Skeletal muscle tissue (tissue), 5 donors: ENCODE data around the gene PAK1IP1. TPM values are rescaled to one million over a fixed set of nuclear protein-coding genes. Genes with fewer than 3 reads are reported as not detected.
"Not testable (repeated sequence)": the region's sequence is repeated elsewhere in the genome, so short reads cannot be mapped to it uniquely, and the experiment has no call there.

ENCODE experiments used
- H3K27ac ChIP-seq: one replicate; pipeline ENCODE4 v1.7.0; 2013; ENCODE audit warnings: mild to moderate bottlenecking, low read depth, low read length, inconsistent platforms
- H3K27me3 ChIP-seq, 3 donors: one replicate each; pipeline ENCODE4 v1.7.0; 2013; ENCODE audit warnings: low read length in 3 of 3; ENCODE audit not compliant: control insufficient read depth in 3 of 3, insufficient read depth in 3 of 3
- H3K36me3 ChIP-seq, 3 donors: one replicate each; pipeline ENCODE4 v1.7.0; 2013; ENCODE audit warnings: low read length in 3 of 3; ENCODE audit not compliant: control insufficient read depth in 3 of 3, insufficient read depth in 3 of 3
- H3K4me1 ChIP-seq, 3 donors: one replicate each; pipeline ENCODE4 v1.7.0; 2013; ENCODE audit warnings: low read length in 3 of 3, mild to moderate bottlenecking in 3 of 3; ENCODE audit not compliant: control insufficient read depth in 3 of 3, insufficient read depth in 3 of 3
- H3K4me3 ChIP-seq, 3 donors: one replicate each; pipeline ENCODE4 v1.7.0; 2013; ENCODE audit warnings: low read length in 3 of 3
- H3K9ac ChIP-seq, 3 donors: one replicate each; pipeline ENCODE4 v1.7.0; 2013; ENCODE audit warnings: low read length in 3 of 3, mild to moderate bottlenecking in 3 of 3, moderate library complexity in 2 of 3, low read depth in 1 of 3
- H3K9me3 ChIP-seq, 3 donors: one replicate each; pipeline ENCODE4 v1.7.0; 2013; ENCODE audit warnings: low read length in 3 of 3; ENCODE audit not compliant: control insufficient read depth in 3 of 3
- small RNA-seq: library from RNA; depleted of rRNA; stranded (forward); fragments of <200 nt; gene quantifications from one replicate; pipeline ENCODE3, GENCODE V24; 2014
- total RNA-seq: library from RNA; depleted of rRNA; stranded (reverse); fragments of >200 nt; gene quantifications from one replicate; pipeline ENCODE4 v1.2.3, GENCODE V29; 2014
- donor health status: Osteomylitis.

The PAK1IP1 gene
- total RNA-seq, 1 donor from 2014 or later: 7.3 TPM

DNA sequence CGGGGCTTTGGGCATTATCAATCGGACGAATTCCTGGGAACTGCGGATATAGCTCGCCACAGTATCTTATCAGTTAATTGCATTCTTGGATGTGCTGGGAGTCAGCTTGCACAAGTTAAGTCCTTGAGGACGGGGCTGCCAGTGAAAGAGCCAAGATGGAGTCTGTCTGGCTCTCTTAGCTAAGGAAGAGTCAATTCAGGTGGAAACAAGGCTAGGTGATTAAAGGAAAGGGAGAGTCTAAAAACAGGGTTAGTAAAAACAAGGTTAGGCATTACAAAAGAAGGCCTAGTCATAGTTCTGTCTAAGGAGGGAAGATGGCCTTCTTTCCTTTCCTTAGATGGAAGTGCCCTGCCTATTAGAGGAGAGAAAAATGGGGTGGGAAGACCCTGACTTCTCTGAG, 55.8 kb downstream of the PAK1IP1 start:
- H3K9ac ChIP-seq, H3K27me3 ChIP-seq, H3K27ac ChIP-seq, H3K4me3 ChIP-seq, H3K9me3 ChIP-seq: not testable (repeated sequence)
- Histone ChIP-seq H3K36me3 (peaks cover 34 to 44% (median 40%) of the 10 kb centered on the region in 3 donors), H3K4me1 (peaks cover 13 to 31% (median 22%) of the 10 kb centered on the region in 3 donors)

DNA sequence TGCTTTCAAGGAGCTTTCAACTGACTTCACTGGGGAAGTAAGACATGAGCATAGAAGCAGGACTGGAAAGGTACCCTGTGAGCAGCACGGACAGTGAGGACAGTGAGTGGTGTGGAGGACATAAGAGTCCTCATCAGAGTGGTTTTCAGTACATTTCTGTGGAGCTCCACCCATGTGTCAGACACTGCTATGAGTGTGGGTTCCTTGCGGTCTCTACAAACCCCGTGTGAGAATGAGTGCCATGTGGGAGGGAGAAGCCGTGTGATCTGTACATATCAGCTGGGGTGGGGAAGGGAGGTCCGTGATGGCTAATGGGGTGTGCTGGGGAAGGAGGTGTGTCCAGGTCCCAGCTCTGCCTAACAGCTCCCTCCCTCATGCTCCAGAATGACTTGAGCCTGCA, 57.0 kb downstream of the PAK1IP1 start:
- not testable (repeated sequence) for H3K9ac ChIP-seq, H3K27ac ChIP-seq, H3K27me3 ChIP-seq, H3K9me3 ChIP-seq, H3K4me3 ChIP-seq
- Histone ChIP-seq H3K36me3 (peaks cover 34 to 44% (median 42%) of the 10 kb centered on the region in 3 donors), H3K4me1 (peaks cover 13 to 30% (median 19%) of the 10 kb centered on the region in 3 donors)

DNA sequence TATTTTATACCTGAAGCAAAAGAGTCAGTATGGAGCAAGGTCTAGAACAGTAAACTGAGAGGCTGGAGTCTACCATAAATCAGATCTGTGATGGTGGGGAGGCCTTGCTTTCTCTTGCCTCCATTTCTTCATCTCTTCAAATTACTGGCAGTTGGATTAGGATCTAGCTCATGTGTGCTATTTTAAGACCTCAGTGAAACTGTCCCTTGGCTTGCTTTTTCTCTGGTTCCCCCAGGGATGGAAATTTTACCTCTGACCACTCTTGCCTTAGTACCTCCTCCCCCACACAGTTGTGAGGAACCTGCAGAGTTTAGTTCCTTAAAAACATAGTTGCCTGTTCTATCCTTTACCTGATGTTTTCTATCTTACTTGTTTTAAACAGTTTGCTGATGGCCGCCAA, 61.3 kb downstream of the PAK1IP1 start:
- H3K9me3 ChIP-seq: no peaks in the 10 kb centered on the region
- no peak overlapping the region for H3K9ac ChIP-seq
- no peak overlapping the region for H3K4me3 ChIP-seq
- H3K36me3 ChIP-seq: peaks cover 28 to 45% (median 29%) of the 10 kb centered on the region in 3 donors
- H3K4me1 ChIP-seq: peaks cover 0 to 9% (median 2%) of the 10 kb centered on the region in 3 donors
- no peaks in the 10 kb centered on the region for H3K27me3 ChIP-seq
- H3K27ac ChIP-seq: no peak overlapping the region

Small RNA genes lying within 50 kb of the gene (small RNA-seq; reads per million reads assigned to genes)
- gene RF00019 (not detected), gene RNA5SP203 (not detected)

Other genes with a start within 250 kb of the PAK1IP1 start
- gene GCNT2, start 173.6 kb upstream of the PAK1IP1 start, total RNA-seq: 3.1 TPM
- not detected for gene C6orf52, start 356 bp upstream of the PAK1IP1 start, total RNA-seq
- gene TMEM14C, start 28.1 kb downstream of the PAK1IP1 start, total RNA-seq: 93.4 TPM
- 65.2 TPM for gene TMEM14B, start 52.8 kb downstream of the PAK1IP1 start, total RNA-seq
- not detected for gene MAK, start 143.6 kb downstream of the PAK1IP1 start, total RNA-seq
- gene GCM2, start 187.1 kb downstream of the PAK1IP1 start, total RNA-seq: not detected
- 1.6 TPM for gene SYCP2L, start 192.1 kb downstream of the PAK1IP1 start, total RNA-seq